ENCODE data around the gene LSMEM2. TPM values are rescaled to one million over a fixed set of nuclear protein-coding genes. Genes with fewer than 3 reads are reported as not detected.

LSMEM2 gene
- total and polyA plus RNA-seq, 9 of the 15 experiments (the other 6 are each of a cell fraction or from before 2014, with no cell fraction given), result not detected

DNA sequence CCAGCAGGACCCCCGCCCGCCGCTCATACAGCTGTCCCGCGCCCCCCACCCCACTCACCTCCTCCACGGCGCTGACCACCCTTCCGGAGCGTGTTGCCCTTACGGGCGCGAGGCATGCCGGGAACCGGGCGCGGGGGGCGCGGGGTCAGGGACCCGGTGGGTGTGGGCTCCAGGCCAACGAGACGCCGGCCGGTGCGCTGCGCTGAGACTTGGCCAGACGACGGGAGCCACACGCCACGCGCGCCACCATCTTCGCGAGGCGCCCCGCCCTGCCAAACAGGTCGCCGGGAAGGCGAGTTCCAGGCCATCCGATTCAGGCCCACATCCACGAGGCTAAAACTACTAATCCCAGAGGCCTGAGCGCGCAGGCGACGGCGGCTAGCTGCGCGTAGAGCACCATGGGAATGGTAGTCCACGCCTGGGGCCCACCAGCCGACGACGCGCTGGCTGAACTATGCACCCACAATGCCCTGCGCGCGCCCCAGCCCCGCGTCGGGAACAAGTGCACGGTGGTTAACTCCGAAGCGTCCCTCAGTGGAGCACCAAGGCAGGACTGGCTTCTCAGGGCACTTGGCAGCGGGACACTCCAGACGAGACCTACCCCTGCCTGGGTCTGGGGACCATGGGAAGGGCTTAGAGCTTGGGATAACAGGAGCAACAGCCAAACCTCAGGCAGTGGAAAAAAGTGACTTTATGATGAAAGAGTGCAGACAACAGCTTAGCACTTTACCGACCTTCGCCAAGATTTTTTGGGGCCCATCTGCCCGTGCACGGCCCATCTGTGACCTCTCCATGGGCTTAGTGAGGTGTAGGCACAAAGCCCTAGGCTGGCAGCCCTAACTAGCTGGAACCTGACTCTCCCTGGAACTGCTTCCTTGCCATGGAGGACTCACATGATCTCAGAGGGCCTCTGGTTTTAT is 13.5 kb downstream of the LSMEM2 start, which contains the start of gene IFRD2 (continued):
- TF ChIP-seq NKRF (IDR thresholded peaks at IDR 0.05; ENCODE audit: borderline replicate concordance) (peak; percentile 68; the same call in 1 of the 2 replicates), HDAC1 (IDR thresholded peaks at IDR 0.05) (peak in 1 of 2 experiments; percentile 84; a peak in 2 of 4 replicates), KDM4B (IDR thresholded peaks at IDR 0.05; ENCODE audit: borderline replicate concordance in 2 of 2, low read depth in 1 of 2) (0 out of 4 replicates have a peak, but pooled peaks of 1 of the 2 experiments have one; percentile 54), PPARD (CRISPR knock-in tag; IDR thresholded peaks at IDR 0.05) (no peak), BCL6 (CRISPR knock-in tag; IDR thresholded peaks at IDR 0.05) (peak; percentile 82), GABPA (tag; conservative IDR thresholded peaks at IDR 0.05; ENCODE audit: low read depth) (peak; percentile 63), SIN3B (IDR thresholded peaks at IDR 0.05; ENCODE audit: low read depth) (peak; percentile 81), YY1 (IDR thresholded peaks at IDR 0.05; ENCODE audit: borderline replicate concordance in 1 of 3, control insufficient read depth in 1 of 3, extremely low read depth in 1 of 3, insufficient read depth in 3 of 3, insufficient read length in 1 of 3, insufficient replicate concordance in 2 of 3, low read depth in 1 of 3, low read length in 2 of 3) (peak; percentile 52 to 92 (median 87)), ZBTB17 (CRISPR knock-in tag; IDR thresholded peaks at IDR 0.05) (peak; percentile 87), EP400 (IDR thresholded peaks at IDR 0.05) (peak; percentile 90), ZNF239 (CRISPR knock-in tag; IDR thresholded peaks at IDR 0.05) (peak; percentile 65; the same call in 1 of the 2 replicates), ARID4B (CRISPR knock-in tag; IDR thresholded peaks at IDR 0.05) (peak; percentile 93)
- TF ChIP-seq, protein P1, sequence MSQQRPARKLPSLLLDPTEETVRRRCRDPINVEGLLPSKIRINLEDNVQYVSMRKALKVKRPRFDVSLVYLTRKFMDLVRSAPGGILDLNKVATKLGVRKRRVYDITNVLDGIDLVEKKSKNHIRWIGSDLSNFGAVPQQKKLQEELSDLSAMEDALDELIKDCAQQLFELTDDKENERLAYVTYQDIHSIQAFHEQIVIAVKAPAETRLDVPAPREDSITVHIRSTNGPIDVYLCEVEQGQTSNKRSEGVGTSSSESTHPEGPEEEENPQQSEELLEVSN (IDR thresholded peaks at IDR 0.05; ENCODE audit: borderline replicate concordance in 1 of 2, extremely low read depth in 1 of 2, insufficient read depth in 1 of 2, insufficient read length in 1 of 2, low read depth in 1 of 2, low read length in 1 of 2, poor library complexity in 1 of 2, severe bottlenecking in 1 of 2), result peak; percentile 53 to 67
- TF ChIP-seq, protein P2, sequence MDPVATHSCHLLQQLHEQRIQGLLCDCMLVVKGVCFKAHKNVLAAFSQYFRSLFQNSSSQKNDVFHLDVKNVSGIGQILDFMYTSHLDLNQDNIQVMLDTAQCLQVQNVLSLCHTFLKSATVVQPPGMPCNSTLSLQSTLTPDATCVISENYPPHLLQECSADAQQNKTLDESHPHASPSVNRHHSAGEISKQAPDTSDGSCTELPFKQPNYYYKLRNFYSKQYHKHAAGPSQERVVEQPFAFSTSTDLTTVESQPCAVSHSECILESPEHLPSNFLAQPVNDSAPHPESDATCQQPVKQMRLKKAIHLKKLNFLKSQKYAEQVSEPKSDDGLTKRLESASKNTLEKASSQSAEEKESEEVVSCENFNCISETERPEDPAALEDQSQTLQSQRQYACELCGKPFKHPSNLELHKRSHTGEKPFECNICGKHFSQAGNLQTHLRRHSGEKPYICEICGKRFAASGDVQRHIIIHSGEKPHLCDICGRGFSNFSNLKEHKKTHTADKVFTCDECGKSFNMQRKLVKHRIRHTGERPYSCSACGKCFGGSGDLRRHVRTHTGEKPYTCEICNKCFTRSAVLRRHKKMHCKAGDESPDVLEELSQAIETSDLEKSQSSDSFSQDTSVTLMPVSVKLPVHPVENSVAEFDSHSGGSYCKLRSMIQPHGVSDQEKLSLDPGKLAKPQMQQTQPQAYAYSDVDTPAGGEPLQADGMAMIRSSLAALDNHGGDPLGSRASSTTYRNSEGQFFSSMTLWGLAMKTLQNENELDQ (CRISPR knock-in tag; IDR thresholded peaks at IDR 0.05; ENCODE audit: borderline replicate concordance), result no peak
